DMS114 treated with DMSO at 0.1 percent for 48 hours (cell line): ENCODE results near the gene NGB.

ENCODE experiments used
- DNase-seq: peaks from one replicate; lab custom pipeline; 2025; ENCODE audit not compliant: unreplicated experiment; lab: John Stamatoyannopoulos, UW

Gene NGB

DNA sequence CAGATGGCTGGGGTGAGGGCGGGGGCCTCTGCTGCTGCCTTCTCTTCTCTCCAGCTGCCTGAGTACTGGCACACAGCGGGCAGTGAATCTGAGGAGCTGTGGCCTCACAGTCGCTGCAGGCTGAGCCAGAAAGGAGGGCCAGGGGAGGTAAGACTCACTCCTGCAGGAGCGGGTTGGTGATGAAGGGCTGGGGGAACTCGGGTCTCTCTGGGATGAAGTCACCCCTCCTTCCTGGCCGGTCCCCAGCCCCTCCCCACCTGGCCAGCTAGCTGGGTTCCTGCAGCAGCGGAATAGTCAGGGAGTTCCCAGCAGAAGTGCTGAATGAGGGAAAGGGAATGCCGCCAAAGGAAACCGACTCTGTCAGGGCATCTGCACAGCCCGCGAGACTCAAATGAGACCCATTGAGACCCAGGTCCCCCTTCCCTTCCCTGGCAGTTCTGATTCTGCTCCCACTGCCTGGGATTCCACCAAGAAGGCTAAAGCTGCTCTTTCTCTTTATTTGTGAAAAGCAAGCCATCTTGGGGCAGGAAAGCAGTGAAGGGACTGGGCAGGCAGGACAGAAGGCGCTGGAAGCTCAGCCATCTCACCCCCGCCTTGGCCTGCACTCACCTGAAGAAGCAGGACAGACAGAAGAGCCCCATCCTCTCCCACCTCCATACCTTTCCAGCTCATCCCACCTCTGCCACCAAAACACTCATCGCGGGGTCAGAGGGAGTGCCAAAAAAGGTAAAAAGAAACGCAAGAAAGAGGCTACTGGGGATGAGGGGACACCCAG, 5.3 kb downstream of the NGB start:
- DNase-seq, result no peak

DNA sequence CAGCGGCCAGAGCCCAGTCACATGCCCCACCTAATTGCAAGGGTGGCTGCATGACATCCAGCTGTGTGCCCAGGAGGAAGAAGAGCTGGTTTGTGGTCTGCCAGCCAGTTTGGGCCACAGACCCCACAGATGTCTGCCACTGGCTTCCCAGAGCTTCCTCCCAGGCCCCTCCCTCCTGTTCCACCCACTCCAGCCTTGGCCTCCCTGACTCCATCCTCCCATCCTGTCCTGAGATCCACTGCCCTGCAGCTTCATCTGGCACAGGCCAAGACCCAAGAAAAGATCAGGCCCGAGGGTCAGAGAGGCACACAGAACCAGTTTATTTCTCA, 5.9 kb downstream of the NGB start:
- no peak for DNase-seq

DNA sequence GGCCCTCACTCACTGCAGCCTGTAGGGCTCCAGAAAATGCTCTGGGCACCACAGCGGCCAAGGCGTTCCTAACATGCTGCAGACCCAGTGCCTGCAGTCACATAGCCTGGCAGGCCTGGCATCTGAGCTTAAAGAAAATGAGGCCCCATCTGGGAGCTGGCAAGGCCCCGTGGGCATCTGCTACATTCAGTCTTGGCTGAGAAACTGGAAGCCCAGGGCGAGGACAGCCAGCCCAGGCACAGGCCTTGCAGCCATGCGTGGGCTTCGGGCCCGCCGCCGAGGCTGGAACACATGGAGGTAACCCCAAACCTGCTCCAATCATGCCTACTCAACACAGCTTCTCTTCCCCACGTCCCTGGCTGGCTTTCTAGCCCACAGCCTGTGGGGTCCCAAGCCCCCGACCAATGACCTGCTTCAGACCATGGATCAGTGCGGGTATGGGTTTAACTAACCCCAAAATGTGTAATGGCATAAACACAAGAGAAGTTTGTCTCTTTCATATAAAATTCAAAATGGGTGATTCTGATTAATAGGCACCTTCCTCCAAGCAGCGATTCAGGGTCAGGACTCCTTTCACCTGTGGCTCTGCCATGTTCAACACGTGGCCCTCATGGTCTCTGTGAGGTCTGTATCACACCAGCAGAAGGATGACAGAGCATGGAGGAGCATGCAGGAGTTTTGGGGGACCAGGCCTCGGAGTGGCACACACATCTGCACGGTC, 6.4 kb downstream of the NGB start:
- DNase-seq, result no peak

DNA sequence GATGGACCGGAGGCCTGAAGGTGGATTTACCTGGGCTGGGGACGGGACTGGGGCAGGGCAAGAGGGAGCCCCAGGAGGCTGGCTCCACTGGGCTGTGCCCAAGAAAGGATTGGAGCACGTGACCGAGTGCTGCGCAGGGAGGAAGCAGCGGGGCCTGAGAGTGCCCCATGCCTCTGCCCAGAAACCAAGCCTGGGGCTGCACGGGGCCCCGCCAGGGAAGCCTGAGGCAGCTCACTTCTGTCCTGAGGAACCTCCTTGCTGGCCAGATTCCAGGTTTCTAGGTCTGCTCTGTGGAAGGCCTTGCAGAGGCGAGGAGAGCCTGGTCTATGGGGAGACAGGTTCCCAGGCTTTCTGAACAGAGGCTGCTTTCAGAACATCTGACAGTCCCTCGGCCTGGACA, 10.4 kb downstream of the NGB start:
- no peak for DNase-seq

DNA sequence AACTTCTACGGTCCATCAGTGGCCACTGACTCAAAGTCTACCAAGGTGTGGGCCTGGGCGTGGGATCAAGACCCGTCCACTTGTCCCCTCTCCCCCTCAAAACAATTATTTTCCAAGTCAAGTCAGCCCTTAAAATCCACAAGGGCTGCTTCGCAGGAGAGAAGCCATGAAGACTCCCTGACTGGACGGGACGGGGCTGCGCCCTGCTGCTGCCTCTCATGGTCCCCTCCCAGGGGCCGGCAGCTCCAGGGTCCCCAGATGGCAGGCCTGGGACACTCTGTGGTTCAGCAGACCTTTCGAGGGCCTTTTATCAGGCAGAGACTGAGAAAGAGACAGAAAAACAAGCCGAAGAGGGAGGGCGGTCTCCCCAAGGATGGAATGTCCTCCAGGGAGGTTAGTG, 10.8 kb downstream of the NGB start:
- DNase-seq, result no peak

DNA sequence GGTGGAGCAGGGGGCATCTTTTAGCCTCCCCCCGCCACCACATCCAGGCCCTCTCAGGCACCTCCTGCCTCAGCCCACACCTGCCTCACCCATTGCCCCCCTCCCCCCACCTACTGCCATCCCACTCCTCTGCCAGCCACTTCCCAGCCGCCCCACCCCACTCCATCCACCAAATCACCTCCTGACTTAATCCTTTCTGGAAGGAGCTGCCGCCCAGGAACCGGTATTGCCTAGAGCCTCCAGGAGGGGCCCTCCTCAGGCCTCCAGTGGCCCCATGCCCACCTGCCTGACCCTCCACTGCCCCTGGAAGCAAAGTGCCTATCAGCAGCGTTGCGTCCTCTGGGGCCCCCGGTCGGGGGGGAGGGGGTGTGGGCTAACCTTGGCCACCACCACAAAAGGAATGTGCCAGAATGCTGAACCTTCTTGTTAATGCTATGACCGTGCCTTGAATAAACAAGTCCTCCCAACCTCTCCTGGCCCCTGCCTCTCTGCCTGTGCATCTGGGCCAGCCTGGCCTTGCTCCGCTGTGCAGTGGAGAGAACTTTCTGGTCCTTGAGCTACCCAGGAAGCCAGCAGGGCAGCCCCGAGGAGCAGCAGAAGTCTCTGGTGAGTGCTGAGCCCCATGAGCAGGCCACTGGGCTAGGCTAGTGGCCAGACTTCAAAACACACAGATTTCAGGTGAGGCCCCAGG, 11.8 kb downstream of the NGB start:
- DNase-seq, result no peak

DNA sequence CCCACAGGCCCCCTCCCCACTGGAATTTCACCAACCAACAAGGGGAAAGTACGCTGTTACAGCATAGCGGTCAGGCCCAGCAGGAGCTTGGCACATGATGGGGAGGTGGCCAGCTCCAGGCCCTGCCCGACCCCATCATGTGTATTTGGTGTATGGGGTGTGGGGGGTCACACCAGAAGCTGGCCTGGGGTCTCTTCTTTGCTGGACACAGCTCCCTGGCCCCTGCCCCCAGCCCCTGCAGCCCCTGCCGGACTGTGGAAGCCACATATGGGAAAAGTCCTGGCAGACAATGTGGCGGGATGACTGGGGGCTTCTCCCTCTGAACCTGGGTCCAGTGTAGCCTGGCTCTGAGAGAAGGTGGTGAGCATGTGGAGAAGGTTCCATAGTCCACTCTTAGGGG, 12.4 kb downstream of the NGB start:
- no peak for DNase-seq

DNA sequence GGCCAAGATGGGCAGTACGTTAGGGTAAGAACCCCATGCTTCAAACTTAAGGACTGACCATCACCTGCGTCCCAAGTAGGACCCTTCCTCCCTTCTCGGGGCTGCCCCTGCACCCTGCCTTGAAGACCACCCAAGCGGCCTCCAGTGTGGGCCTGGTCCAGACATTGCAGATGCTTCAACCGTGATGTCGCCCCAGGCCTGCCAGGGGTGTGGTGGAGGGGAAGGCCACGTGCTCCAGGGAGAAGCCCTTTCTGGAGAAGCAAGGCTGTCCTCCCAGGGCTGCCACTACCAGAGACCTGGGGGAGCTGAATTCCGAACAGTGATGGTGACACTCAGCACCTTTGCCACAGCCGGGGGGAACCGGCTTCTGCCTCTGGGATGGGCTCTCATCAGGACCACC, 13.3 kb downstream of the NGB start:
- DNase-seq, result no peak

DNA sequence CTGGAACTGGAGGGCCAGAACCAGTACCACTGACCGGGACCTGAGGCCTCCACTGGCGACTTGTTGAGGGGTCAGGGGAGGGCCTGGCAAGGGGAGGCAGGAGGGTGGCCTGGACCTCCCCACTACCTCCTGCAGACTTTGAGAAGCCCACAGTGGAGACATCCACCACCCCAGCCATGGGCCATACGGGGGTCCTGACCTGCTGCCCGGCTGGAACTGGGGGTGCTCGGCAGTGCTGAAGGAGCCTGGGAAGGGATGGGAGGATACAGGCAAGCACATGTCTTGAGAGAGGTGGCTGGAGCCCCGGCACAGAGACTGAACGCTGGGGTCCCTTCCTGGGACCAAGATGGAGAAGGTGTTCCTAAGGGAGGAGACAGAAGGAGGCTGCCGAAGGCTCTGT, 14.3 kb downstream of the NGB start:
- DNase-seq, result no peak

DNA sequence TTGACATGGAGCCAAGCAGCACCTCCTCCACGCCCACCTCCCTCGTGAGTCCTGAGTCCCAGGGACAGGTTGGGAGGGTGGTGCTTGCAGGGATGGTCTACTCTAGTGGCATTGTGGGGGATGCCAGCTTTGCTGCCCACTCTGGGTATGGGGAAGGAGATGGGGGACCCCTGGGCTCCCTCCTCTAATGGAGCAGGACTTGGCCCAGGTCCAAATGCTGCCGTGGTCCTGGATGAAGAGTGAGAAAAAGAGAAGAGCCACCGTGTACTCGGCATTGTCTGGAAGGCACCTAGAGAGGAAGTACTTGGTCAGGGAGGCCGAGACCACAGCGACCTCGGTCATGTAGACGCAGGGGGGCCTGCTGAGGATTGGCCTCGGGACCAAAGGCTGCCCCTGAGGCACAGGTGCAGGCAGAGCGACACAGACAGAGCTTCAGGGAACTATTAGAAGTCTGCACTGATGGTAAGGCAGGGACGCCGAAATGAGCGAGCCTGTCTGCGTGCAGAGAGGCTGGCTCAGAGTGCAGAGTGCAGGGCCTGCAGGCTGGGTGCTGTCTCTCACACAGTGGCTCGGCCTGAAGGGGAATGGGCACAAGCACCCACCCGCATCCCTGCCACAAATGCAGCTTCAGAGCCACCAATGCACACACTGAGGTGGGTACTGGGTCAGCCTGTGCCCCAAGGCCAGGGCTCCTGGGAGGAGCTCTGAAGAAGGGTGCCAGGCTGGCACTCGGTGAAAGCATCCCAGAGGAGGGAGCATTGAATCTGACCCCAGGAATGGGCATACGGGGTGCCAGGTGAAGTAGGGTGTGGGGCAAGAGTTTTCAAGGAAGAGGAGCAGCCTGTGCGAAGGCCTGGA, 17.4 kb downstream of the NGB start:
- no peak for DNase-seq

DNA sequence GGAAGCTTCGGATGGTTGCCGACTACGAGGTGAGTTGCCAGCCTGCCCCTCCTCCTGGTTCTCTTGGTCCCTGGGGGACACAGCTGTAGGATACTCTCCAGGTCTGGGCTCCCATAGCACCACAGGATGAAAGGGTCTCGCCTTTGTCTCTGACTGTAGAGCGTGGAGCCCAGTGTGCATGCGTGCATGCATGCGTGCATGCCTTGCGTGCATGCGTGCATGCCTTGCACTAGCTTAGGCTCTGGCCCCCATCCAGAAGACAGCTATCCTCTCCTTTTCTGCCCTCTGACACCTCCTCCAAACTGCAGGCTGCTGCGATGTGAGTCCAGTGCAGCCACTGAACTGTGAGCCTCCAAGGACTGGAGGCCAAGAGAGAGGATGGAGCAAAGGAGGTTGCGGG, 19.1 kb downstream of the NGB start:
- DNase-seq, result no peak

DNA sequence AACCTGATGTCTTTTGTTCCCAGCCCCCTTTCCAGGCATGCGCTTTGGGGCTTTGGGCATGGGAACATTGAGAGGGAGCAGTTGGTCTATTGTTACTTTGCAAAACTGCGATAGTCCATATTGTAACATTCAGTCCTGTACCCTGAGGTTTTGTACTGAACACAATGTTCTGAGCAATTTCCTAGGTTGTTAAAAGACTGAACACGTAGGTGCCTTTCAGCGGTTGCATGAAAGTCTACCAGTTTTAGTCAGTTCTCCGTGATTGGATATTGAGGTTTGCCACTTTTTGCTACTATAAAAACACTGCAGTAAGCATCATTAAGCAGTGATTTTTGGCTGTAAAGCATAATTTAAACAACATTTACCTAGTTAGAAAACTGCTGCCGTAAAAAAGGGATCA, 20.1 kb downstream of the NGB start:
- DNase-seq, result no peak

DNA sequence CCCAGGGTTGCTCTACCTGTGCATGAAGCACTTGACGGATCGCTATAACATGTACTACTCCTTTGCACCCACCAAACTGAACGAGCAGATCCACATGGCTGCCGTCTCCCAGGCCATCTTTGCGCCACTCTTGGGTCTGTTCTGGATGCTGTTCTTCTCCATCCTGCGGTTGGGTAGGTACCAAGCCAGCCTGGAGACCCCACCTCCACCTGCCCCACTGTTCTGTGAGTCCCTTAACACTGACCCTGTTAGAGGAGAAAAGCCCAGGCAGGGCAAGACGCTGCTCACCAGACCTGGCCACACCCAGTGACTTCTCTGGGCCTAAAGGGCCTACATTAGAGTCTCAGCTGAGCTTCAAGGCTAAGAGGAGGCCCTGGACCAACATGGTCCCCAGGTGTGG, 21.7 kb downstream of the NGB start:
- DNase-seq, result no peak

DNA sequence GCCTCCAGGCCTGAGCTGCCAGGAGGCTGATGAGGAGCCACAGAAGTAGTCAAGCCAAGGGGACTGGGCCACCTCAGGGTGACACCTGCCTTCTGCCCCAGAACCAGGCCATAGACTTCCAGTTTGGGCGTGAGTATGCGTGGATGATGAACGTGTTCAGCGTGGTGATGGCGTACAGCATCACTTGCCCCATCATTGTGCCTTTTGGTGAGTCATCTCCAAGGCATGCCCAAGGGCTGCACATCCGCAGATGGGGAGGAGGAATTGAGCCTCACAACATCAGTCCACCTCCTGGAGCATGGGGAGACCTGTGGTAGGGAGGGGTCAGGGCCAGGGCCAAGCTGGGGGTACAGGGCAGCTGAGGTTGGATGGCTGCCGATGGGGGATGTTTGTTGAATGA, 22.3 kb downstream of the NGB start:
- no peak for DNase-seq

DNA sequence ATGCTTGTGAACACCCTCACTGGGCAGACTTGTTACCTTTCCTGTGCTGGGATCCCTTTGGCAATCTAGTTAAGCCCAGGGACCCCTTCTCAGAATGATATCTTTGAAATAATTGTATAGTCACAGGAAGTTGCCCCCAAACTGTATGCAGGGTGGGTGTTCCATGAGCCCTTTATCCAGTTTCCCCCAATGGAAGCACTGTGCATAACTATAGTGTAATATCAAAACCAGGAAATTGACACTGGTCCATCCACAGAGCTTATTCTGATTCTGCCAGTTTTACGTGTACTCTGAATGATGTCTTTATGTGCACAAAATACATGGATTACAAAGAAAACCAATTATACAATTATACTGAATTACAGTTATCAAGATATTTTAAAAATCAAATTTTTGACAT, 24.2 kb downstream of the NGB start:
- no peak for DNase-seq

DNA sequence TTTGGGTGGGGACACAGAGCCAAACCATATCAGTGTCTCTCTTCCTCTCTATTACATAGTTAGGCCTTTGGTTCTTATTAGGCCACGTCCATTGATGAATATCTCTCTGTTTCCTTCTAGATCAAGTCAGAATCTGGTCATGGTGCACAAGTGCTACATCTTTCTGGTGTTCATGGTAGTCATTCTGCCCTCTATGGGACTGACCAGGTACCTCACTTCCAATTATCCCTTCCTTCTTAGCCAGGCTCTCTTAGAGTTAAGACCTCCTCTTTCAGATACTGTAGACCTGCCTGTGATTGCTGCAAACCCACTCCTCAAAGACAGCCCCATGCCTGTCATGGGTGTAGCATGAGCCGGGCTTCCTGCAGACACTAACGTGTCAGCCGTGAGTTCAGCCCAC, 25.2 kb downstream of the NGB start:
- no peak for DNase-seq

DNA sequence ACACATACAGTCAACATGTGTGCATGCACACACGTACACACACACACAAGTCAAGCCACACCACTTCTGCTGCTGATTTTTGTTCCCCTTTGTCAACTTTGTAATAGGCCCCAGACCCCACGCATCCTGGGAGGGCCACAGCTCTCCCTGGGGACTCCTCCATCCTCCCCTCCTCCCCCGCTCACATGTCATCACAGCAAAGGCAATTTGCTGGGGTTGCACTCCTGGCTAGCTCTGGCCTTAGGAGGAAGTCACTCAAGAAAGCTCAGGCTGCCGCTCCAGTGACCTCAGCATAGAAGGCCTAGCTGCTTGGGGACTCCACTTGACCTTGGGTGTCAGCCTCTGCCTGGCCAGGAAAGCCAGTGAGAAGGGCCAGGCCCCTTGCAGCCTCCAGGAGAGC, 27.2 kb downstream of the NGB start:
- DNase-seq, result no peak

DNA sequence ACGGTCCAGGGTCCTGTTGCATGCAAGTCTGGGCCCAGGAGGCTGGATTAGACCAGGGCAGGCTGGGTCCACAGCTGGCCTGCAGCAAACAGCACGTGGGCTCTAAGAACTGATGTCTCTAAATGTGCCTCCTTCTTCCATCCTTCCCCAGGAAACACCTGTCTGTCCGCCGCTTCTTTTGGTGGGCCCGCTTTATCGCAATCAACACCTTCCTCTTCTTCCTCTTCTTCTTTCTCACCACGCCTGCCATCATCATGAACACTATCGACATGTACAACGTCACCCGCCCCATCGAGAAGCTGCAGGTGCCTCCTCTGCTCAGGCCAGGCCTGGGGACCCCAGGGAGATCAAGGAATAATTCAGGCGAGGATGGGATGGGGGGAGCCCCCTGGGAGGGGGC, 28.3 kb downstream of the NGB start:
- DNase-seq, result no peak

DNA sequence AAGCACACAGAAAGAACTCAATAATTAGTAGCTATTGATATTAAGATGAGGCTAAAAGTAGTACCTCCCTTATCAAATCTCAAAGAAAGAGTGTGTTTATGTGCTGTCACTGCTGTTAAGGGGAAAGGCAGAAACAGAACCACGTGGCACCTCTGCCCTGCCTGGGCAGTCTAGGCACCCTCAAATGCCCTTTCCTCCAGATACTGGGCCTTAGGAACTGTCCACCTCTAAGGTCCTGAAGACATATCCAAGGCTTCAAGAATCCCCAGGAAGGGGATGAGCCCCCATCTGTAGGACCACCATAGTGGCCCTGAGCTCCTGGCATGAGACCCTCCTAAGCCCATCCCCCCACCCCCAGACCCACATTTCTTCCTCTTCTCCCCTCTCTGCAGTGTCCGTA, 29.1 kb downstream of the NGB start:
- DNase-seq, result no peak

DNA sequence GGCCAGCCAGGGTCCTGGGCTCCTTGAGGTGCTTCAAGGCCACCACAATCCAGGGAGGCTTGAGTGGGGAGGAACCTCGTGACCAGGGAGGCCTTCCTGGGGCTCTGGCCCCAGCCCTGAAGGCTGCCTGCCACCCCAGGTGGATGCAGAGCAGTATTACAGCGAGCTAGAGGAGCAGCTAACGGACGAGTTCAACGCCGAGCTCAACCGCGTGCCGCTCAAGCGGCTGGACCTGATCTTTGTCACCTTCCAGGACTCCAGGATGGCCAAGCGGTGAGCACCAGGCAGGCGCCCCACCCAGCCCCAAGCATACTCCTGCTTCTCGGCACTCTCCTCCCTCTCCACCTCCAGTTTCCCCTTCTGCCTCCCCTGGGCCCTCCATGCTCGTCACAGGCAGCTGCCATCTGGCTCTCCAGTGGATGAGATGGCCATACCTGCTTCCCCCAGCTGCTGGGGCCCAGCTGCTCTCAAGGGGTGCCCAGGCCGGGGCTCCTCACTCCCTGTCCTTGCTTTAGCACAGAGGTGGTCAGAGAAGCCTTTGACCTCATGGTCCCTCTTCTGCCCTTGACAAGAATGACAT, 30.6 kb downstream of the NGB start:
- no peak for DNase-seq

DNA sequence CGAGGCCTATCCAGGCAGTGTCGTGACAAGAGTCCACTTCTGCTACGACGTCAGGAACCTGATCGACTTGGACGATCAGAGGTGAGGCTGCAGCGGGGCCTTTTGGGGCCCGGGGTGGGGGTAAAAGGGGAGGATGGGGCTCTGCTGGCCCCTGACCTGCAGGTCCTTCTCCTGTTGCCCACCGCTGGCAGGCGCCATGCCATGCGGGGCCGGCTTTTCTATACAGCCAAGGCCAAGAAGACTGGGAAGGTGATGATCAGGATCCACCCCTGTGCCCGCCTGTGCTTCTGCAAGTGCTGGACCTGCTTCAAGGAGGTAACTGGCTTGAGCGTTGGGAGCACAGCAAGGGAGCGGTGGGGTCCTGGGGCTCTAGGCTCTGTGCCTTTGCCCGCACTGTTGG, 31.6 kb downstream of the NGB start:
- DNase-seq, result no peak
